HG03575 (cell line): Measurements from ENCODE around the gene PLEKHA6.
"Not testable (repeated sequence)": the region's sequence is repeated elsewhere in the genome, so short reads cannot be mapped to it uniquely, and the experiment has no call there.

ENCODE experiments used
- ATAC-seq: cut with Tn5 transposase; IDR thresholded peaks from one replicate; pipeline ENCODE4 v1.9.1; 2021; ENCODE audit not compliant: unreplicated experiment, insufficient number of reproducible peaks, low FRiP score; ENCODE audit errors: extremely low read depth

Gene PLEKHA6

DNA sequence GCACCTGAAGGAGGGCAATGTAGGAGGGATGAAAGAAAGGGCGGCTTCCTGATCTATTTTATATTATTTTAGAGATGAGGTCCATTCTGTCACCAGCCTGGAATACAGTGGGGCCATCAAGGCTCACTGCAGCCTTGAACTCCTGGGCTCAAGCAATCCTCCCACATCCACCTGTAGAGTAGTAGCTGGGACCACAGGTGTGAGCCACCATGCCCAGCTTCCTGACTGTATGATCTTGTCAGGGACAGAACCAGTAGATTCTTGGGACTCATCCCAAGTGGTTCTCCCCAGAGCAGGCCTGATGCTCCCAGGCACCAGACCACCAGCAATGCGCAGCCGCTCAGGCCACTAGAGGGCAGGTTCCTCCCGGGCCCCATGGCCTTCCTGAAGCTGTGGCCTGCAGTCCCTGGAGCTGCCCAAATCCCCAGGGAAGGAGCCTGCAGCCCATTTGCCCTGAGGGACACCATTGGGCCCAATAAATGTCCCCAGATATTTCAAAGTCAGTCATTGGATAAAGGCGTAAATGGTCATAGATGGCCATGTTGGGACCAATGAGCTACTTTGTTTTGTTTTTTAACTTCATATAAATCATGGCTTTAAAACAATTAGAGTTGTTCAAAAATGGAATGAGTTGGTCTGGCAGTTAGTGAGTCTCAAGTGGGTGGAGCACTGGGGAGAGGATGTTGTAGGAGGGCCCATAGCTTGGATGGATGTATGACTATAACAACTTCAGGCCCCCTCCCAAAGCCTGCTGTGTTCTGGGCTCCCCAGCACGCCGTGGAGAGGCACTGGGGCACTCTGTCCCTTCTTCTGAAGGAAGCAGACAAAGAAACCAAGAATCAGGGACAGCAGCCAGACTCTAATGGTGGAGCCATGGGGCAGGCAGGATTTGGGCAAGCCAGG lies 101.3 kb downstream of the PLEKHA6 start:
- ATAC-seq: no peak

- no peak for ATAC-seq
Observed at GRCh38 chr1:204257446-204257845, 102.3 kb downstream of the PLEKHA6 start.

GRCh38 chr1:204256531-204256930 lies 103.2 kb downstream of the PLEKHA6 start:
- ATAC-seq: no peak

GRCh38 chr1:204255966-204256365 lies 103.8 kb downstream of the PLEKHA6 start:
- ATAC-seq: no peak

DNA sequence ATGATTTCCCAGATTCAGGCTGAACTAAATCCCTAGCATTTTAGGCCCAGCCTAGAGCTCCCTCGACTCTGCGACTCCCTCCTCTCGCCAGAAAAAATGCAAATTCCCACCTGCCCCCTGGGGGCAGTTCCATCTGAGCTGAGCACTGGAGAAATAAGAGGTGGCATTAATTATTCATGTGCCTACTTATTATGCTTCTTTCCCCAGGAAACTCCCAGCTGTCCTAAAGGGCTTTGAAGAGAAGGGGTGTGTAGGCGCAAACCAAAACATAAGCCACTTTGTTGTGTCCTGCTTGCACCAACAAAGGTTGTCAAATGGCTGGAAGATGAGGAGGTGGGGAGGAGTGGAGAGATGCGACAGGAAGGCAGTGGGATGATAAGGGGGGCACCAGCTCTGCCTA lies 104.5 kb downstream of the PLEKHA6 start:
- ATAC-seq: no peak

- no peak for ATAC-seq
Observed at GRCh38 chr1:204254031-204254661, 105.6 kb downstream of the PLEKHA6 start.

GRCh38 chr1:204251926-204252689 lies 107.6 kb downstream of the PLEKHA6 start:
- ATAC-seq: no peak

DNA sequence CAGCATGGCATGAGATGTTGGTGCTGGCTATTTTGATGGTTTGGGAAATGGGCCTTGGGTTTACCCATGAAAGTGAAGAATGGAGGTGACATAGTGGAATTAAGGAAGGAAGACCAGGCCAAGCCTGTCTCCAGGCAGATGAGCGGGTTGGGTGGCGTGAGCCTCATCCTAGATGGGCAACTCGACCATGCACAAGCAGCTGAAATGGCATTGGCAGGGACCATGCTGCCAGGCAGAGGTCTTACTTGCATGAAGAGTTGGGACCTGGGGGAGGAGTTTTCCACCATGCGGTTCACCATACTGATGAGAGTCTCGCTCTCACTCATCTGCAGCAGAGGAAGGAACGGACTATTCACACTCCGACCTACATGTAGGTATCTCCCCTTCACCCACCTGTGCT lies 108.4 kb downstream of the PLEKHA6 start:
- no peak for ATAC-seq

DNA sequence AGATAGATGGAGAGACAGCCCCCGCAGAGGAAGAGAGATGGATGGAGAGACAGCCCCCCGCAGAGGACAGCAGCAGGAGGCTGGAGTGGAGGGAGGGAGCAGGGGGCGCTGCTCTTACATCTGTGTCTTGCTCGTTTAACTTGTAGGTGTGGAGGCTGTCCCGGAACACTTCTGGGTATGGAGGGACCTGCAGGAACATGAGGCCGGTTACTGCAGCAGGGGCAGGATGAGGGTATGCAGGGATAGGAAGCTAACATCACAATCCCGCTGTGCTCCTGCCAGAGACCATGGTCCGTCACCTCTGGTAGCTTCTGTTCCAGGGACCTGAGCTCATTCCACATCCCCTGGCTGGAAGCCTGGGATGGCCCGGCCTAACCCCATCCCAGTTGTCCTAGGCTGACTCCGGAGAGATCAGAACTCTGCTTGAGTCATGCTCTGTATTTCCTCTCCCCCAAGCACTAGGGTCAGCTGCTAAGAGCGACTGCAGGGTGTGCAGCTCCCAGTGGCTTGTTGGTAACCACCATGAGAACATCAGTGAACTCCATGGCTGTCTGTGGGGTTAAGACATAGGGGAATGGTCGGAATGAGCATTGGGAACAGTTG lies 109.2 kb downstream of the PLEKHA6 start:
- ATAC-seq: no peak

GRCh38 chr1:204249736-204250427 lies 109.8 kb downstream of the PLEKHA6 start:
- ATAC-seq: no peak

DNA sequence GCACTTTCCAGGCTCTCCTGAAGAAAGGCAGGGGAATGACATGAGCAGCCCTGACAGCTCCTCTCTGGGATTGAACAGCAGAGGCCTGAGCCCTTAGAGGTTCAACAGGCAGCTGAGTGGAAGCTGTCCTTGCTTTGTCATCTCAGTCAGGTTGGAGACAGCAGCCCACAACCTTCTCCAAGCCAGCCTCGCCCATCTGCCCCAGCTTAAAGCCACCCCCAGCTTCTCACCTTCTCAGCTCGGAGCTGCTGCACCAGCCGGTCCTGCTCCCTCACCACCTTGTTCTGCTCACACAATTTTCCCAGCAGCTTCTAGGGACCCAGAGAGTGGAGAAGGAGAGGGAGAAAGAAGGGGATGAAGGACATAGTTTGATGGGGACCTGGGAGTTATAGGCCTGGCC lies 110.8 kb downstream of the PLEKHA6 start:
- ATAC-seq: no peak

DNA sequence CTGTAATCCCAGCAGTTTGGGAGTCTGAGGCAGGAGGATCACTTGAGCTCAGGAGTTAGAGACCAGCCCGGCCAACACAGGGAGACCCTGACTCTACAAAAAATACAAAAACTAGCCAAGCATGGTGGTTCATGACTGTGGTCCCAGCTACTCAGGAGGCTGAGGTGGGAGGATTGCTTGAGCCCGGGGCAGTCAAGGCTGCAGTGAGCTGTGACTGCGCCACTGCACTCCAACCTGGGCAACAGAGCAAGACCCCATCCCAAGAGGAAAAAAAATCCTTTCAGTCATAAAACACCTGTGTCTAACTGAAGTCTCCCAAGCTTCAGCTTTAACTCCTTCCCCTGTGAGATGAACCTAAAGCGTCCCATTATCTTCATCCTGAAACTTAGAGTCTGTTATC lies 112.9 kb downstream of the PLEKHA6 start:
- ATAC-seq: no peak

- ATAC-seq: no peak
Observed at GRCh38 chr1:204242920-204243319, 116.8 kb downstream of the PLEKHA6 start.

- no peak for ATAC-seq
Observed at GRCh38 chr1:204241914-204242313, 117.8 kb downstream of the PLEKHA6 start.

- no peak for ATAC-seq
Observed at GRCh38 chr1:204241050-204241449, 118.7 kb downstream of the PLEKHA6 start.

- ATAC-seq: no peak
Observed at GRCh38 chr1:204240233-204240632, 119.5 kb downstream of the PLEKHA6 start.

- ATAC-seq: not testable (repeated sequence)
Observed at GRCh38 chr1:204239401-204239800, 120.3 kb downstream of the PLEKHA6 start.

DNA sequence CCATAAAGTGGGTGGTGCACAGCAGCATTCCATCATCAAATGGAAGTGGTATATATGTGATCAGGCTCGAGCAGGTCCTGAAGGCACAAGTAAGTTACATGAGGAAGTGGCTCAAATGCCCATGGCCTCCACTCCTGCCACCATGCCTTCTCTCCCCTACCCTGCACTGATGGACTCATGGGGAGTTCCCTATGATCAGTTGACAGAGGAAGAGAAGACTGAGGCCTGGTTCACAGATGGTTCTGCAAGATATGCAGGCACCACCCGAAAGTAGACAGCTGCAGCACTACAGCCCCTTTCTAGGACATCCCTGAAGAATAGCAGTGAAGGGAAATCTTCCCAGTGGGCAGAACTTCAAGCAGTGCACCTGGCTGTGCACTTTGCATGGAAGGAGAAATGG lies 121.2 kb downstream of the PLEKHA6 start:
- ATAC-seq: not testable (repeated sequence)

GRCh38 chr1:204237515-204237914 lies 122.2 kb downstream of the PLEKHA6 start:
- ATAC-seq: not testable (repeated sequence)
